ENCODE results near the gene PELI3. TPM values are rescaled to one million over a fixed set of nuclear protein-coding genes. Genes with fewer than 3 reads are reported as not detected.

The PELI3 gene, protein sequence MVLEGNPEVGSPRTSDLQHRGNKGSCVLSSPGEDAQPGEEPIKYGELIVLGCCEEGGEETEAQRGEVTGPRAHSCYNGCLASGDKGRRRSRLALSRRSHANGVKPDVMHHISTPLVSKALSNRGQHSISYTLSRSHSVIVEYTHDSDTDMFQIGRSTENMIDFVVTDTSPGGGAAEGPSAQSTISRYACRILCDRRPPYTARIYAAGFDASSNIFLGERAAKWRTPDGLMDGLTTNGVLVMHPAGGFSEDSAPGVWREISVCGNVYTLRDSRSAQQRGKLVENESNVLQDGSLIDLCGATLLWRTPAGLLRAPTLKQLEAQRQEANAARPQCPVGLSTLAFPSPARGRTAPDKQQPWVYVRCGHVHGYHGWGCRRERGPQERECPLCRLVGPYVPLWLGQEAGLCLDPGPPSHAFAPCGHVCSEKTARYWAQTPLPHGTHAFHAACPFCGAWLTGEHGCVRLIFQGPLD
- 9.1 to 10.5 TPM (median 10.0 TPM) in 3 replicates for total RNA-seq
- long read RNA-seq, transcript PELI3-202 (7 exons, 2,783 nt): major isoform, 13 of 23 reads
- long read RNA-seq, transcript PELI3-201 (8 exons, 2,740 nt): minor isoform, 8 of 23 reads
- long read RNA-seq, partial matches to known transcripts: 2 of 23 reads
- long read RNA-seq, other reads (novel, unspliced or antisense): 0 of 23 reads

DNA sequence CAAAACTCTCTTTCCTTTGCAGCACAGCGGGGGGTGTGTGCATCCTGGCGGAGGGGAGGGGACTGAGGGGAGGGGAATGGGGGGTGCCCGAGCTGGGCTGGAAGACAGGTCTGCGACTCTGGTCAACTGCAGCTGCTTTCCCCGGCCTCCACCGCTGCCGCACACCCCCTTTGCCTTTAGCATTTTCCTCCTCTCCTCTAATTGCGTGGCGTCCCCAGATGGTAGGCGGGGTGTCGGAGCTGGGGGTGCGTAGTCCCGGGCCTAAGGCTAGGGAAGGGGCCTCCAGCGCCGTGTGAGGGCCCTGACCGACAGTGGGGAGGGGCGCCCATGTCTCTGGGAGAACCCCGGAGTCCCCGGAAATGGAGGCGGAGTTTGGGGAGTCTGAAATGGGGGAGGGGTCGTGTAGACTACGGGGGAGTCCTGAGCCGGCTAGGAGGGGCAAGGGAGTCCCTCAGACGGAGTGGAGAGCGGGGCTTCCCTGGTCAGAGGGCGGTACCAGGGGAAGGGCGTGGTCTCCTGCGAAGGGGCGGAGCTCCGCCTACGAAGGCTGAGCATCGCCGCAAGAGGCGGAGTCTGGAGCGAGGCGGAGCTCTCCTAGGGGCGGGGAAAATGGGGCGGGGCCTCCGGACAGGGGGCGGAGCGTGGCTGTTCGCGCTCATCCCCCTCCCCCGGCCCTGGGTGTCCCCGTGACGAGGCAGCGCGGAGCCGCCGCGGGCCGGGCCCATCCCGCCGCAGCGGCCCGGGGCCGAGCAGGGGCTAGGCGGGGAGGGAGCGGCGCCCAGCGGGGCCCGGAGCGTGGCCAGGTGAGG, at the start of gene PELI3:
TSS of gene PELI3 (plus strand) at position 681 of the 809 bp plus-strand sequence. CDS start 1,224 bp downstream, outside the sequence.
- Mint-ChIP-seq H3K27ac (ENCODE audit: unreplicated experiment) (peak within 1 kb of the TSS; percentile 57), H3K36me3 (ENCODE audit: low read depth) (peaks cover 5% of the 10 kb centered on the region), H3K27me3 (ENCODE audit: low read depth) (no peaks in the 10 kb centered on the region), H3K9me3 (ENCODE audit: low read depth) (no peaks in the 10 kb centered on the region), H3K4me3 (ENCODE audit: unreplicated experiment) (peak within 1 kb of the TSS; percentile 81), H3K4me1 (ENCODE audit: low read depth) (peaks cover 14% of the 10 kb centered on the region)
- TF ChIP-seq, protein P1, sequence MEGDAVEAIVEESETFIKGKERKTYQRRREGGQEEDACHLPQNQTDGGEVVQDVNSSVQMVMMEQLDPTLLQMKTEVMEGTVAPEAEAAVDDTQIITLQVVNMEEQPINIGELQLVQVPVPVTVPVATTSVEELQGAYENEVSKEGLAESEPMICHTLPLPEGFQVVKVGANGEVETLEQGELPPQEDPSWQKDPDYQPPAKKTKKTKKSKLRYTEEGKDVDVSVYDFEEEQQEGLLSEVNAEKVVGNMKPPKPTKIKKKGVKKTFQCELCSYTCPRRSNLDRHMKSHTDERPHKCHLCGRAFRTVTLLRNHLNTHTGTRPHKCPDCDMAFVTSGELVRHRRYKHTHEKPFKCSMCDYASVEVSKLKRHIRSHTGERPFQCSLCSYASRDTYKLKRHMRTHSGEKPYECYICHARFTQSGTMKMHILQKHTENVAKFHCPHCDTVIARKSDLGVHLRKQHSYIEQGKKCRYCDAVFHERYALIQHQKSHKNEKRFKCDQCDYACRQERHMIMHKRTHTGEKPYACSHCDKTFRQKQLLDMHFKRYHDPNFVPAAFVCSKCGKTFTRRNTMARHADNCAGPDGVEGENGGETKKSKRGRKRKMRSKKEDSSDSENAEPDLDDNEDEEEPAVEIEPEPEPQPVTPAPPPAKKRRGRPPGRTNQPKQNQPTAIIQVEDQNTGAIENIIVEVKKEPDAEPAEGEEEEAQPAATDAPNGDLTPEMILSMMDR (IDR thresholded peaks at IDR 0.05): no peak
- DNase-seq (ENCODE audit: low spot score): no peak

DNA sequence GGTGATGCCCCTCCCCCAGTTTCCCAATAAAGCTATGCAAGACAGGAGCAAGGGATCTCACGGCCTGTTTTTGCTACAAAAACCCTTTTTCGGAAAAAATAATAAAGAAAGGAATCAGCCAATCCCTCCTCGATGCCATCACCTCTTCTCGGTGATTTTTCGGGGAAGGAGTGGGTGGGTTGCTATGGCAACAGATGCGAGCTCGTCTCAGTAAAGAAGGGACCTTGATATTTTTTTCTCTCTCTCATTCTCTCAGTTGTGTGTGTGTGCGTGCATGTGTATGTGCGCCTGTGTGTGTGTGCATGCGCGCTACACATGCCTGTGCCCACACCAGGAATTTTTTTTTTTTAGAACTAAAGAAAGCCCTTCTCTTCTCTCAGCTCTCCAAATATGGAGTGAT, 49.7 kb upstream of the PELI3 start:
- H3K27me3 Mint-ChIP-seq (ENCODE audit: low read depth): peaks cover 6% of the 10 kb centered on the region
- H3K36me3 Mint-ChIP-seq (ENCODE audit: low read depth): peaks cover 2% of the 10 kb centered on the region
- no peak overlapping the region for H3K4me3 Mint-ChIP-seq (ENCODE audit: unreplicated experiment)
- DNase-seq (ENCODE audit: low spot score): no peak
- H3K27ac Mint-ChIP-seq (ENCODE audit: unreplicated experiment): no peak overlapping the region
- peaks cover 46% of the 10 kb centered on the region for H3K4me1 Mint-ChIP-seq (ENCODE audit: low read depth)
- TF ChIP-seq, protein P1 (IDR thresholded peaks at IDR 0.05): no peak
- H3K9me3 Mint-ChIP-seq (ENCODE audit: low read depth): no peaks in the 10 kb centered on the region

GRCh38 chr11:66418168-66418985, 48.3 kb upstream of the PELI3 start:
- peaks cover 36% of the 10 kb centered on the region for H3K4me1 Mint-ChIP-seq (ENCODE audit: low read depth)

GRCh38 chr11:66418986-66419308, 47.8 kb upstream of the PELI3 start:
- no peak for DNase-seq (ENCODE audit: low spot score)
- Mint-ChIP-seq H3K4me3 (ENCODE audit: unreplicated experiment) (no peak overlapping the region), H3K27ac (ENCODE audit: unreplicated experiment) (no peak overlapping the region), H3K36me3 (ENCODE audit: low read depth) (peaks cover 6% of the 10 kb centered on the region), H3K27me3 (ENCODE audit: low read depth) (peaks cover 6% of the 10 kb centered on the region), H3K9me3 (ENCODE audit: low read depth) (no peaks in the 10 kb centered on the region), H3K4me1 (ENCODE audit: low read depth) (peaks cover 36% of the 10 kb centered on the region)
- TF ChIP-seq, protein P1 (IDR thresholded peaks at IDR 0.05): no peak

More at GRCh38 chr11:66418168-66418985, 48.3 kb upstream of the PELI3 start:
- Mint-ChIP-seq H3K4me3 (ENCODE audit: unreplicated experiment) (peak overlapping the region; percentile 45), H3K9me3 (ENCODE audit: low read depth) (no peaks in the 10 kb centered on the region), H3K36me3 (ENCODE audit: low read depth) (peaks cover 5% of the 10 kb centered on the region), H3K27ac (ENCODE audit: unreplicated experiment) (peak overlapping the region; percentile 88), H3K27me3 (ENCODE audit: low read depth) (peaks cover 6% of the 10 kb centered on the region)
- DNase-seq (ENCODE audit: low spot score): no peak
- TF ChIP-seq, protein P1 (IDR thresholded peaks at IDR 0.05): peak; percentile 76

Data from chondrocyte (in vitro differentiated cells).